Ovary (tissue), 9 donors: Measurements from ENCODE around the gene FARS2. TPM values are rescaled to one million over a fixed set of nuclear protein-coding genes. Genes with fewer than 3 reads are reported as not detected.

ENCODE experiments used
- DNase-seq, 5 donors: peaks; one replicate each; pipeline ENCODE4 v3.0.0-alpha.2; 2019 to 2020
- H3K27ac ChIP-seq, 2 donors: fragments of 200-600 bp; one replicate each; pipeline versions ENCODE4 v1.5.1 to v1.8.0; 2019 to 2022
- H3K27me3 ChIP-seq: fragments of 200-600 bp; one replicate; pipeline ENCODE4 v1.8.0; 2022
- H3K36me3 ChIP-seq: fragments of 200-600 bp; sonication (generic); one replicate; pipeline ENCODE4 v1.5.1; 2019
- H3K4me1 ChIP-seq: one replicate; pipeline ENCODE4 v1.8.1; 2013; ENCODE audit warnings: mild to moderate bottlenecking, moderate library complexity; ENCODE audit not compliant: insufficient read depth
- H3K4me3 ChIP-seq: fragments of 200-600 bp; sonication (generic); one replicate; pipeline ENCODE4 v1.5.1; 2017
- H3K9me3 ChIP-seq, 2 donors: fragments of 200-600 bp in 1 of 2; sonication (generic) in 1 of 2; one replicate each; pipeline versions ENCODE4 v1.5.1 to v1.8.1; 2013 to 2019; ENCODE audit warnings: mild to moderate bottlenecking in 1 of 2, moderate library complexity in 1 of 2
- CTCF ChIP-seq, 3 donors: fragments of 450-650 bp in 2 of 3; fragments of 200-600 bp in 1 of 3; IDR thresholded peaks; one replicate each; pipeline versions ENCODE4 v1.5.1 to v1.8.0; 2016 to 2022; ENCODE audit warnings: antibody characterized with exemption in 3 of 3, mild to moderate bottlenecking in 1 of 3
- EP300 ChIP-seq: sonication (generic); formaldehyde crosslinking; IDR thresholded peaks from one replicate; pipeline ENCODE4 v1.6.1; 2017; ENCODE audit warnings: antibody characterized with exemption
- POLR2A ChIP-seq: fragments of 450-650 bp; IDR thresholded peaks from one replicate; pipeline ENCODE4 v1.6.1; 2017; ENCODE audit warnings: antibody characterized with exemption, mild to moderate bottlenecking, moderate library complexity
- WGBS, 3 donors: extraction: QIAGEN DNeasy Blood & Tissue Kit in 1 of 3; methylation state at CpG; one replicate each; pipeline versions ENCODE4 v1.1.5 to v1.1.7; 2013 to 2017; 5-methylcytosine and 5-hydroxymethylcytosine counted together
- intact Hi-C, 4 donors: fragments of 100-400 bp; cut with DNase I; formaldehyde crosslinking; loops; one replicate each; pipeline versions ENCODE4 v1.11.0 to v1.15.1; 2022 to 2023
- polyA plus RNA-seq, 2 donors: library from polyadenylated mRNA; stranded (reverse); fragments of 200-250 nt in 1 of 2; fragments of 350-450 nt in 1 of 2; fragmentation: Illumina TruSeq in 1 of 2; extraction: RNeasy Lipid Tissue Mini Kit (QIAGEN cat#74804) in 1 of 2; gene quantifications; one replicate each; pipeline ENCODE4 v1.2.3, GENCODE V29; 2013 to 2014
- total RNA-seq, 7 donors: library from RNA; depleted of rRNA in 2 of 7; stranded (reverse); fragments of >200 nt in 2 of 7; fragmentation: NEBNext Ultra II Directional in 3 of 7; extraction: Animal tissue kit (Norgen Biotek cat#: 25700) in 3 of 7; gene quantifications; one replicate each; pipeline versions ENCODE4 v1.1.0 to v1.2.4, GENCODE V29; 2016 to 2023
- donor health status: DM: no; HTN: no; CAD: no; lungs with moderate emphysema.
- donor health status: DM: no; HTN: no; CAD: no.
- donor health status: Bipolar disorder and iron deficiency.
- donor health status: DM: yes; HTN: yes; CAD: no.
- donor health status: DM: no; HTN: no; CAD: no.
- donor health status: DM: yes; HTN: yes; CAD: no.

The FARS2 gene
- total and polyA plus RNA-seq, 9 donors: 9.2 to 17.5 (median 11.0) TPM

GRCh38 chr6:5361396-5361795 lies 100.1 kb downstream of the FARS2 start:
- WGBS, 3 donors: 76 to 85% (median 76%) methylated on average over 2 of the region's 2 CpGs
- DNase-seq: no peak
- Histone ChIP-seq H3K27ac (no peak overlapping the region), H3K27me3 (peaks cover 2% of the 10 kb centered on the region), H3K36me3 (no peaks in the 10 kb centered on the region), H3K4me3 (no peak overlapping the region), H3K4me1 (no peaks in the 10 kb centered on the region), H3K9me3 (no peaks in the 10 kb centered on the region)
- TF ChIP-seq EP300 (no peak), CTCF (IDR thresholded peaks at IDR 0.05) (no peak), POLR2A (no peak)
- intact Hi-C loops: no loop called here

- no peak for DNase-seq
- TF ChIP-seq CTCF (IDR thresholded peaks at IDR 0.05): no peak
- TF ChIP-seq EP300: no peak
- no peak for TF ChIP-seq POLR2A
- intact Hi-C loops: no loop called here
- H3K36me3 ChIP-seq: no peaks in the 10 kb centered on the region
- WGBS, 3 donors: 93 to 97% (median 95%) methylated on average over 4 of the region's 4 CpGs
- H3K4me1 ChIP-seq: no peaks in the 10 kb centered on the region
- H3K27me3 ChIP-seq: peaks cover 2% of the 10 kb centered on the region
- no peaks in the 10 kb centered on the region for H3K9me3 ChIP-seq
- no peak overlapping the region for H3K27ac ChIP-seq
- no peak overlapping the region for H3K4me3 ChIP-seq
Measured at GRCh38 chr6:5365436-5366195, 104.3 kb downstream of the FARS2 start.

GRCh38 chr6:5366941-5367340 lies 105.6 kb downstream of the FARS2 start:
- no peak overlapping the region for H3K4me3 ChIP-seq
- intact Hi-C loops: no loop called here
- no peaks in the 10 kb centered on the region for H3K36me3 ChIP-seq
- 30 to 43% (median 38%) methylated on average over 3 of the region's 3 CpGs for WGBS, 3 donors
- H3K27me3 ChIP-seq: no peaks in the 10 kb centered on the region
- no peak overlapping the region for H3K27ac ChIP-seq
- no peak for DNase-seq
- no peaks in the 10 kb centered on the region for H3K4me1 ChIP-seq
- TF ChIP-seq CTCF (IDR thresholded peaks at IDR 0.05) (no peak), EP300 (no peak), POLR2A (no peak)
- no peaks in the 10 kb centered on the region for H3K9me3 ChIP-seq

- H3K9me3 ChIP-seq: no peaks in the 10 kb centered on the region
- 81 to 87% (median 86%) methylated on average over 2 of the region's 2 CpGs for WGBS, 3 donors
- intact Hi-C loops: no loop called here
Measured at GRCh38 chr6:5367510-5367909, 106.2 kb downstream of the FARS2 start.

More at GRCh38 chr6:5367510-5367909, 106.2 kb downstream of the FARS2 start:
- TF ChIP-seq EP300 (no peak), CTCF (IDR thresholded peaks at IDR 0.05) (no peak), POLR2A (no peak)
- H3K4me3 ChIP-seq: no peak overlapping the region
- no peak overlapping the region for H3K27ac ChIP-seq
- no peak for DNase-seq
- H3K36me3 ChIP-seq: no peaks in the 10 kb centered on the region
- no peaks in the 10 kb centered on the region for H3K4me1 ChIP-seq
- no peaks in the 10 kb centered on the region for H3K27me3 ChIP-seq
